ENCODE data around the gene NEURL2. TPM values are rescaled to one million over a fixed set of nuclear protein-coding genes. Genes with fewer than 3 reads are reported as not detected.
A peak's percentile ranks its signal among the peaks of the same experiment; 100 is the strongest.

Gene NEURL2
- total RNA-seq, 2 experiments from 2014 or later, result 2.5 to 3.1 TPM

- no peak for DNase-seq
- peaks cover 19% of the 10 kb centered on the region for H3K4me1 Mint-ChIP-seq
- H3K36me3 Mint-ChIP-seq, result peaks cover 9% of the 10 kb centered on the region
- H3K27me3 Mint-ChIP-seq, result no peaks in the 10 kb centered on the region
- H3K4me3 Mint-ChIP-seq, result no peak overlapping the region
- H3K9me3 Mint-ChIP-seq, result no peaks in the 10 kb centered on the region
- no peak overlapping the region for H3K27ac Mint-ChIP-seq
Measured at GRCh38 chr20:45896641-45897161, 5.7 kb upstream of the NEURL2 start.

GRCh38 chr20:45894797-45895196 lies 3.8 kb upstream of the NEURL2 start:
- Mint-ChIP-seq H3K36me3 (peaks cover 11% of the 10 kb centered on the region), H3K27ac (no peak overlapping the region), H3K27me3 (no peaks in the 10 kb centered on the region), H3K4me3 (no peak overlapping the region), H3K9me3 (no peaks in the 10 kb centered on the region), H3K4me1 (peaks cover 27% of the 10 kb centered on the region)
- DNase-seq, result no peak

GRCh38 chr20:45893831-45894230 lies 2.8 kb upstream of the NEURL2 start:
- H3K36me3 Mint-ChIP-seq, result peaks cover 11% of the 10 kb centered on the region
- H3K9me3 Mint-ChIP-seq, result no peaks in the 10 kb centered on the region
- H3K4me1 Mint-ChIP-seq, result peaks cover 31% of the 10 kb centered on the region
- H3K27me3 Mint-ChIP-seq, result no peaks in the 10 kb centered on the region
- H3K4me3 Mint-ChIP-seq, result peak overlapping the region; percentile 45
- DNase-seq, result no peak
- H3K27ac Mint-ChIP-seq, result peak overlapping the region; percentile 16

- no peak for DNase-seq
- H3K4me1 Mint-ChIP-seq, result peaks cover 35% of the 10 kb centered on the region
Measured at GRCh38 chr20:45892828-45893500, 2.0 kb upstream of the NEURL2 start.

GRCh38 chr20:45892049-45892825 lies 1.2 kb upstream of the NEURL2 start:
- Mint-ChIP-seq H3K27ac (peak overlapping the region; percentile 75), H3K4me1 (peaks cover 35% of the 10 kb centered on the region), H3K27me3 (no peaks in the 10 kb centered on the region), H3K9me3 (no peaks in the 10 kb centered on the region), H3K36me3 (peaks cover 11% of the 10 kb centered on the region), H3K4me3 (peak overlapping the region; percentile 88)
- no peak for DNase-seq

More at GRCh38 chr20:45892828-45893500, 2.0 kb upstream of the NEURL2 start:
- Mint-ChIP-seq H3K4me3 (peak overlapping the region; percentile 88), H3K27me3 (no peaks in the 10 kb centered on the region), H3K27ac (peak overlapping the region; percentile 32), H3K9me3 (no peaks in the 10 kb centered on the region), H3K36me3 (peaks cover 11% of the 10 kb centered on the region)

- H3K4me1 Mint-ChIP-seq, result peaks cover 46% of the 10 kb centered on the region
- H3K27me3 Mint-ChIP-seq, result no peaks in the 10 kb centered on the region
- peaks cover 10% of the 10 kb centered on the region for H3K36me3 Mint-ChIP-seq
- H3K9me3 Mint-ChIP-seq, result no peaks in the 10 kb centered on the region
- peak; percentile 59 for DNase-seq
- H3K4me3 Mint-ChIP-seq, result peak overlapping the region; percentile 88
- H3K27ac Mint-ChIP-seq, result peak overlapping the region; percentile 90
Measured at GRCh38 chr20:45890077-45890984, 677 bp downstream of the NEURL2 start.

- DNase-seq, result no peak
- H3K27ac Mint-ChIP-seq, result no peak overlapping the region
- no peak overlapping the region for H3K4me3 Mint-ChIP-seq
- peaks cover 51% of the 10 kb centered on the region for H3K4me1 Mint-ChIP-seq
- H3K36me3 Mint-ChIP-seq, result peaks cover 8% of the 10 kb centered on the region
- H3K9me3 Mint-ChIP-seq, result no peaks in the 10 kb centered on the region
- no peaks in the 10 kb centered on the region for H3K27me3 Mint-ChIP-seq
Measured at GRCh38 chr20:45888681-45889080, 2.3 kb downstream of the NEURL2 start.

GRCh38 chr20:45887346-45887715 lies 3.7 kb downstream of the NEURL2 start, which contains the start of gene SPATA25:
Gene SPATA25 (minus strand): TSS chr20:45887622. CDS start chr20:45887590, 32 bp downstream.
- peaks cover 17% of the 10 kb centered on the region for H3K36me3 Mint-ChIP-seq
- DNase-seq, result no peak
- H3K4me1 Mint-ChIP-seq, result peaks cover 55% of the 10 kb centered on the region
- no peak within 1 kb of the TSS for H3K27ac Mint-ChIP-seq
- H3K9me3 Mint-ChIP-seq, result no peaks in the 10 kb centered on the region
- no peak within 1 kb of the TSS for H3K4me3 Mint-ChIP-seq
- H3K27me3 Mint-ChIP-seq, result no peaks in the 10 kb centered on the region

- Mint-ChIP-seq H3K4me1 (peaks cover 55% of the 10 kb centered on the region), H3K27me3 (no peaks in the 10 kb centered on the region), H3K4me3 (no peak overlapping the region), H3K36me3 (peaks cover 17% of the 10 kb centered on the region), H3K9me3 (no peaks in the 10 kb centered on the region), H3K27ac (no peak overlapping the region)
- no peak for DNase-seq
Measured at GRCh38 chr20:45886590-45887345, 4.2 kb downstream of the NEURL2 start.

GRCh38 chr20:45883100-45883469 lies 7.9 kb downstream of the NEURL2 start:
- Mint-ChIP-seq H3K4me3 (peak overlapping the region; percentile 8), H3K36me3 (peaks cover 21% of the 10 kb centered on the region), H3K27ac (peak overlapping the region; percentile 60), H3K4me1 (peaks cover 44% of the 10 kb centered on the region), H3K9me3 (no peaks in the 10 kb centered on the region), H3K27me3 (no peaks in the 10 kb centered on the region)
- DNase-seq, result no peak

- Mint-ChIP-seq H3K36me3 (peaks cover 21% of the 10 kb centered on the region), H3K9me3 (no peaks in the 10 kb centered on the region), H3K27ac (peak overlapping the region; percentile 60), H3K4me3 (peak overlapping the region; percentile 54), H3K27me3 (no peaks in the 10 kb centered on the region), H3K4me1 (peaks cover 44% of the 10 kb centered on the region)
- no peak for DNase-seq
Measured at GRCh38 chr20:45882469-45883099, 8.4 kb downstream of the NEURL2 start.

- Mint-ChIP-seq H3K36me3 (peaks cover 21% of the 10 kb centered on the region), H3K27ac (peak within 1 kb of the TSS; percentile 94), H3K4me3 (peak within 1 kb of the TSS; percentile 94), H3K27me3 (no peaks in the 10 kb centered on the region), H3K9me3 (no peaks in the 10 kb centered on the region), H3K4me1 (peaks cover 40% of the 10 kb centered on the region)
- DNase-seq, result peak; percentile 97
Measured at GRCh38 chr20:45880988-45881788, 9.8 kb downstream of the NEURL2 start, which contains the start of gene ZSWIM1. Gene ZSWIM1 (plus strand): TSS chr20:45881227. CDS start chr20:45882593, 1,366 bp downstream.
